Measurements from ENCODE around the gene CCDC60. TPM values are rescaled to one million over a fixed set of nuclear protein-coding genes. Genes with fewer than 3 reads are reported as not detected.

The CCDC60 gene
- total RNA-seq, 4 donors from 2014 or later, result 1.6 TPM; not detected in 3

DNA sequence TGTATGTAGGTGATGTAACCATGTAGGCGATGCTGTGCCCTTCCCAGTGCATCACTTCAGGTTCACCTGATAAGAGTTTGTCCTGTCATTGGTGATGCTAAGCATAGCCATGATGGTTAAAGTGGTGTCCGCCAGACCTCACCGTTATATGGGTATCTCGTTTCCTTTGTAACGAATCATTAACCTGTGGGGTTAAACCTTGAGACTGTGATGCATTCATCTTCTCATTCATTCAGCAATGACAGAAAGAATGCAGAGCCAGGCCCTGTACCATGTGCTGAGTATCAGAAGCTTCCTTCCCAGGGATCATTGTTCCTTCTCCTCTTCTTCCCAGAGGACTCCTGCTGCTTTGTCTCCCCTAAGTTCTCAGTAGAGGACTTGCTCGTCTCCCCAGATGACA is 84.9 kb downstream of the CCDC60 start:
- H3K9me3 ChIP-seq, result no peaks in the 10 kb centered on the region
- no peaks in the 10 kb centered on the region for H3K36me3 ChIP-seq
- no peak for DNase-seq
- no peaks in the 10 kb centered on the region for H3K4me1 ChIP-seq
- TF ChIP-seq, protein P1, sequence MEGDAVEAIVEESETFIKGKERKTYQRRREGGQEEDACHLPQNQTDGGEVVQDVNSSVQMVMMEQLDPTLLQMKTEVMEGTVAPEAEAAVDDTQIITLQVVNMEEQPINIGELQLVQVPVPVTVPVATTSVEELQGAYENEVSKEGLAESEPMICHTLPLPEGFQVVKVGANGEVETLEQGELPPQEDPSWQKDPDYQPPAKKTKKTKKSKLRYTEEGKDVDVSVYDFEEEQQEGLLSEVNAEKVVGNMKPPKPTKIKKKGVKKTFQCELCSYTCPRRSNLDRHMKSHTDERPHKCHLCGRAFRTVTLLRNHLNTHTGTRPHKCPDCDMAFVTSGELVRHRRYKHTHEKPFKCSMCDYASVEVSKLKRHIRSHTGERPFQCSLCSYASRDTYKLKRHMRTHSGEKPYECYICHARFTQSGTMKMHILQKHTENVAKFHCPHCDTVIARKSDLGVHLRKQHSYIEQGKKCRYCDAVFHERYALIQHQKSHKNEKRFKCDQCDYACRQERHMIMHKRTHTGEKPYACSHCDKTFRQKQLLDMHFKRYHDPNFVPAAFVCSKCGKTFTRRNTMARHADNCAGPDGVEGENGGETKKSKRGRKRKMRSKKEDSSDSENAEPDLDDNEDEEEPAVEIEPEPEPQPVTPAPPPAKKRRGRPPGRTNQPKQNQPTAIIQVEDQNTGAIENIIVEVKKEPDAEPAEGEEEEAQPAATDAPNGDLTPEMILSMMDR (IDR thresholded peaks at IDR 0.05), result no peak
- TF ChIP-seq POLR2A (IDR thresholded peaks at IDR 0.05), result no peak
- H3K4me3 ChIP-seq, result no peak overlapping the region
- H3K27ac ChIP-seq, result no peak overlapping the region
- H3K27me3 ChIP-seq, result no peaks in the 10 kb centered on the region

DNA sequence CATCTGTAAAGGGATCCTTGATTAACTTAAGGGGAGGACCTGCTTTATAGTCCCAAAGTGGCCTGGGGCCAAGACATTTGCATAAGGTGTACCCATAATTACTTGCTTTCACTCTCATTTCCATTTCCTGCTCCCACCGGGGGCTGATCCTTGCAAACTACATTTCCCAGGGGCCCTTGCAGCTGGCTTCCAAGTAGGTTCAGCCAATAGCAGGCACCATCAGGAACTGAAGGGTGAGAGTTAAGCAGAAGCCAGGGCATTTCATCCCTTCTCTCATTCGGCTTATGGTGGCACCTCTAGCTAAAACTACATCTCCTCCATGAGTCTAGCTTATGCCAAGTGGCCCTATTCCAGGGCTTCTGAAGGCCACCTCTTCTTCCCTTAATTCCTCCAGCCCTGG is 88.8 kb downstream of the CCDC60 start:
- no peaks in the 10 kb centered on the region for H3K9me3 ChIP-seq

GRCh38 chr12:119425623-119426022 is 91.1 kb downstream of the CCDC60 start:
- Histone ChIP-seq H3K9me3 (no peaks in the 10 kb centered on the region), H3K27ac (no peak overlapping the region), H3K36me3 (no peaks in the 10 kb centered on the region), H3K4me1 (no peaks in the 10 kb centered on the region), H3K27me3 (no peaks in the 10 kb centered on the region), H3K4me3 (no peak overlapping the region)
- no peak for TF ChIP-seq POLR2A (IDR thresholded peaks at IDR 0.05)
- TF ChIP-seq, protein P1 (IDR thresholded peaks at IDR 0.05), result no peak
- no peak for DNase-seq

More for the DNA sequence above, 88.8 kb downstream of the CCDC60 start:
- Histone ChIP-seq H3K4me3 (no peak overlapping the region), H3K27me3 (no peaks in the 10 kb centered on the region), H3K4me1 (no peaks in the 10 kb centered on the region), H3K36me3 (no peaks in the 10 kb centered on the region), H3K27ac (no peak overlapping the region)
- TF ChIP-seq POLR2A (IDR thresholded peaks at IDR 0.05), result no peak
- TF ChIP-seq, protein P1 (IDR thresholded peaks at IDR 0.05), result no peak
- no peak for DNase-seq

DNA sequence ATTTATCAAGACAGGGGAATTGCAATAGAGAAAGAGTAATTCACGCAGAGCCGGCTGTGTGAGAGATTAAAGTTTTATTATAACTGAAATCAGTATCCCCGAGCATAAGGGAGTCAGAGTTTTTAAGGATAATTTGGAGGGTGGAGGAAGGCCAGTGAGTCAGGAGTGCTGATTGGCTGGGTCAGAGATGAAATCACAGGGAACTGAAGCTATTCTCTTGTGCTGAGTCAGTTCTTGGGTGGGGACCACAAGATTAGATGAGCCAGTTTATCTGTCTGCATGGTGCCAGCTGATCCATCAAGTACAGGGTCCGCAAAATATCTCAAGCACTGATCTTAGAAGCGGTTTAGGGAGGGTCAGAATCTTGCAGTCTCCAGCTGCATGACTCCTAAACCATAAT is 96.6 kb downstream of the CCDC60 start:
- Histone ChIP-seq H3K27ac (no peak overlapping the region), H3K36me3 (no peaks in the 10 kb centered on the region), H3K27me3 (no peaks in the 10 kb centered on the region), H3K4me1 (no peaks in the 10 kb centered on the region), H3K4me3 (no peak overlapping the region), H3K9me3 (no peaks in the 10 kb centered on the region)
- DNase-seq, result no peak
- TF ChIP-seq POLR2A (IDR thresholded peaks at IDR 0.05), result no peak
- TF ChIP-seq, protein P1 (IDR thresholded peaks at IDR 0.05), result no peak

DNA sequence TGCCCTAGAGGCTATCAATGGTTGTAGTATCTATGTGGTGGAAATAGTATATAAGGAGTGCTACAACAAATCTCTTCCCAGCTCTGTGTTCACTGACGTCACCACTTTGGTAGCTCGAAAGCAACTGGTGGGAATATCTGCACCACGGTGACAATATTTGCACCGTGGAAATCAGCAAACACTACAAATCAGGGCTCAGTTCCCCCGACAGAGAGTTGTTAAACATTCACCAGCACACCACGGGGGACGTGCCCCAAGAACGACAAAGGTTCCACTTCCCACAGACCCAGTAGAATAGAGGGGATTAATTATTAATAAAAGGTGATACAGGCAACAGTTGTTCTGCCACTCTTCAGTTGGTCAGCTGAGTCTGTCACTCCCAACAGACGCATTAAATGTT is 98.4 kb downstream of the CCDC60 start:
- no peaks in the 10 kb centered on the region for H3K36me3 ChIP-seq
- H3K27ac ChIP-seq, result no peak overlapping the region
- H3K9me3 ChIP-seq, result no peaks in the 10 kb centered on the region
- H3K4me3 ChIP-seq, result no peak overlapping the region
- H3K4me1 ChIP-seq, result no peaks in the 10 kb centered on the region
- TF ChIP-seq, protein P1 (IDR thresholded peaks at IDR 0.05), result no peak
- TF ChIP-seq POLR2A (IDR thresholded peaks at IDR 0.05), result no peak
- DNase-seq, result no peak
- H3K27me3 ChIP-seq, result no peaks in the 10 kb centered on the region

- DNase-seq, result no peak
- TF ChIP-seq POLR2A (IDR thresholded peaks at IDR 0.05), result no peak
- TF ChIP-seq, protein P1 (IDR thresholded peaks at IDR 0.05), result no peak
- H3K27me3 ChIP-seq, result no peaks in the 10 kb centered on the region
Measured at GRCh38 chr12:119440803-119441360, 106.4 kb downstream of the CCDC60 start.

More at GRCh38 chr12:119440803-119441360, 106.4 kb downstream of the CCDC60 start:
- Histone ChIP-seq H3K27ac (no peak overlapping the region), H3K9me3 (no peaks in the 10 kb centered on the region), H3K4me1 (no peaks in the 10 kb centered on the region), H3K36me3 (no peaks in the 10 kb centered on the region), H3K4me3 (no peak overlapping the region)
